Measurements from ENCODE around the gene NUTM2G.
"Not testable (repeated sequence)": the region's sequence is repeated elsewhere in the genome, so short reads cannot be mapped to it uniquely, and the experiment has no call there.

The NUTM2G gene

DNA sequence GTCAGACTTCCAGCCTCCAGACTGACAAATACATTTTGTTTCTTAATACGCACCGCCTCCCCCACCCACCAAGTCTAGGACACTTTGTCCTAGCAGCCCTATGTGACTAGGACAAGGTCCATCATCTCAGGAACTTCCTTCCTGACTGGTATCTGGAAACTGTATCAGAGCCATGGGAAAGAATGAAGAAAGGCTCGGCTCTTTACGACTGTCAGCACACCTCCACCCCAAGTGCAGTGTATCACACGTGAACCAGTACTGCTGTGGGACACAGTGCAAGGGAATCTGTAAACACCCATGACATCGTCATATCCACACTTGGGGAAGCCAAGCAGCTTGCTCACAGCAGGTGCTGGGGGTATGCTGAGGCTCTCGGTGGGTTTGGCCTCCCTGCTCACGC is 13.0 kb downstream of the NUTM2G start:
- intact Hi-C loops (cut with DNase I); DNase-seq: not testable (repeated sequence)

- DNase-seq; intact Hi-C loops (cut with DNase I): not testable (repeated sequence)
Measured at GRCh38 chr9:96942181-96942580, 13.5 kb downstream of the NUTM2G start.

GRCh38 chr9:96949346-96949745 is 20.7 kb downstream of the NUTM2G start:
- DNase-seq; intact Hi-C loops (cut with DNase I): not testable (repeated sequence)

DNA sequence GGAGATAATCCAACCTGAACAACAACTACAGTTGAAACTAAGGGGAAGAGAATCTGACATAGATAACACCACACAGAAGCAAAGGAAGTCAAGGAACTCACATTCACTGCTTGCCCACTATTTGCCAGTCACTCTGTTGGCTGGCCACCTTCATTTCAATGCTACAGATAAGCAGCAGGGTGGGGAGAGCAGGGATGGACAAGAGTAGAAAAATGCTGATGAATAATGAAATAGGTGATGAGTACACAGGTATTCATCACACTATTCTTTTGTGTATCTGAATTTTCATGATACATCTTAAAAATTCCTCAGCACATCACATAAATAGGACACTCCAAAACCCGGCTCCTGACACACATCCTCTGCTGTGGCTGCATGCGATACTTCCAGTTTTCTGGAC is 21.9 kb downstream of the NUTM2G start:
- intact Hi-C loops (cut with DNase I); DNase-seq: not testable (repeated sequence)

GRCh38 chr9:96967591-96967990 is 38.9 kb downstream of the NUTM2G start:
- DNase-seq; intact Hi-C loops (cut with DNase I): not testable (repeated sequence)

- intact Hi-C loops (cut with DNase I), result not testable (repeated sequence)
Measured at GRCh38 chr9:96972552-96972951, 43.9 kb downstream of the NUTM2G start.

GRCh38 chr9:96974037-96974436 is 45.4 kb downstream of the NUTM2G start:
- DNase-seq; intact Hi-C loops (cut with DNase I): not testable (repeated sequence)

More at GRCh38 chr9:96972552-96972951, 43.9 kb downstream of the NUTM2G start:
- not testable (repeated sequence) for DNase-seq

DNA sequence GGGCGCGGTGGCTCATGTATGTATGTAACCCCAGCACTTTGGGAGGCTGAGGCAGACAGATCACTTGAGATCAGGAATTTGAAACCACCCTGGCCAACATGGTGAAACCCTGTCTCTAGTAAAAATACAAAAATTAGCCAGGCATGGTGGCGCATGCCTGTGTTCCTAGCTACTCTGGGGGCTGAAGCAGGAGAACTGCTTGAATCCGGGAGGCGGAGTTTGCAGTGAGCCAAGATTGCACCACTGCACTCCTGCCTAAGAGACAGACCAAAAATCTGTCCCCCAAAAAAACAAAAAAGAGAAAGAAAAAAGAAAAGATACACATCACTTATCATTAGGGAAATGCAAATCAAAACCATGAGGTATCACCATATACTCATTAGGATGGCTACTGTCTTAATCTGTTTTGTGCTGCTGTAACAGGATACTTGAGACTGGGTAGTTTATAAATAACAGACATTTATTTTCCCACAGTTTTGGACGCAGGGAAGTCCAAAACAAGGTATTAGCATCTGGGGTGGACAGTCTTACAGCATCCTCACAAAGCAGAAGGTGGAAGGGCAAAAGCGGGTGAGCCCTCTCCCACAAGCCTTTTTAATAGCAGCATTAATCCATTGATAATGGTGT is 55.0 kb downstream of the NUTM2G start:
- DNase-seq; intact Hi-C loops (cut with DNase I): not testable (repeated sequence)

DNA sequence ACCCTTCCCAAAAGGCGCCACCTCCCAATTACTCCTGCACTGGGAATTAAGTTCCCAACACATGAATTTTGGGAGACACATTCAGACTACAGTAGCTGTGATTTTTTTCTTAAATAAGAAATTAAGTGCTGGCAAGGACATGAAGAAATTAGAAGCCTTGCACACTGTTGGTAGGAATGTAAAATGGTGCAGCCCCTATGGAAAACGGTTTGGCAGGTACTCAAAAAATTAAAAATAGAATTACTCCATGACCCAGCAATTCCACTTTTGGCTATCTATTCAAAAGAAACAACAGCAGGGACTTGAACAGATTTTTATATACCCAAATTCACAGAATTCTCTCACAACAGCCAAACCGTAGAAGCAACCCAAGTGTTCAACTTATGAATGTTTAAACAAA is 55.5 kb downstream of the NUTM2G start:
- intact Hi-C loops (cut with DNase I); DNase-seq: not testable (repeated sequence)

GRCh38 chr9:96984887-96985286 is 56.2 kb downstream of the NUTM2G start:
- intact Hi-C loops (cut with DNase I); DNase-seq: not testable (repeated sequence)

All from posterior cingulate gyrus (tissue), 11 donors.